GM18907 (cell line): ENCODE measurements around the gene MYDGF.
"Not testable (repeated sequence)": the region's sequence is repeated elsewhere in the genome, so short reads cannot be mapped to it uniquely, and the experiment has no call there.

ENCODE experiments used
- ATAC-seq: cut with Tn5 transposase; IDR thresholded peaks from one replicate; pipeline ENCODE4 v1.9.1; 2021; ENCODE audit warnings: mild to moderate bottlenecking, moderate library complexity; ENCODE audit not compliant: unreplicated experiment

MYDGF gene

GRCh38 chr19:4701557-4701956, 31.4 kb upstream of the MYDGF start:
- ATAC-seq = no peak

GRCh38 chr19:4700693-4700970, 30.5 kb upstream of the MYDGF start:
- ATAC-seq = no peak

GRCh38 chr19:4699826-4700692, 29.9 kb upstream of the MYDGF start:
- ATAC-seq = no peak

GRCh38 chr19:4697304-4697703, 27.2 kb upstream of the MYDGF start:
- no peak for ATAC-seq

GRCh38 chr19:4695224-4695731, 25.1 kb upstream of the MYDGF start:
- ATAC-seq = no peak

- no peak for ATAC-seq
These were observed 24.3 kb upstream of the MYDGF start for GRCh38 chr19:4694211-4694987.

- no peak for ATAC-seq
These were observed 23.5 kb upstream of the MYDGF start for GRCh38 chr19:4693471-4694121.

GRCh38 chr19:4693078-4693350, 22.9 kb upstream of the MYDGF start:
- ATAC-seq = no peak

GRCh38 chr19:4692251-4693077, 22.3 kb upstream of the MYDGF start:
- no peak for ATAC-seq

- ATAC-seq = no peak
These were observed 21.2 kb upstream of the MYDGF start for GRCh38 chr19:4691373-4691772.

- no peak for ATAC-seq
These were observed 20.2 kb upstream of the MYDGF start for GRCh38 chr19:4690361-4690760.

- no peak for ATAC-seq
These were observed 19.3 kb upstream of the MYDGF start for GRCh38 chr19:4689403-4689802.

GRCh38 chr19:4688587-4688986, 18.4 kb upstream of the MYDGF start:
- no peak for ATAC-seq

- ATAC-seq = no peak
These were observed 17.3 kb upstream of the MYDGF start for GRCh38 chr19:4687396-4687795.

GRCh38 chr19:4686700-4687099, 16.6 kb upstream of the MYDGF start:
- no peak for ATAC-seq

GRCh38 chr19:4684312-4685095, 14.4 kb upstream of the MYDGF start:
- ATAC-seq = no peak

GRCh38 chr19:4682417-4683200, 12.5 kb upstream of the MYDGF start:
- no peak for ATAC-seq

- not testable (repeated sequence) for ATAC-seq
These were observed 9.9 kb upstream of the MYDGF start for GRCh38 chr19:4680021-4680420.
